GM23248 (cell line): Measurements from ENCODE around the gene KCNQ4. TPM values are rescaled to one million over a fixed set of nuclear protein-coding genes. Genes with fewer than 3 reads are reported as not detected.

Experiments
- DNase-seq: peaks from one replicate; pipeline ENCODE4 v3.0.0-alpha.2; 2015
- H2AFZ ChIP-seq: fragments of 200-600 bp; sonication (generic); 2 replicates; pipeline ENCODE4 v1.6.1; 2016; ENCODE audit warnings: antibody characterized with exemption
- H3F3A ChIP-seq: fragments of 200-600 bp; sonication (generic); 2 replicates; pipeline ENCODE4 v1.6.1; 2016; ENCODE audit warnings: mild to moderate bottlenecking, antibody characterized with exemption, mixed run types; ENCODE audit not compliant: insufficient read depth
- H3K27ac ChIP-seq: fragments of 200-600 bp; sonication (generic); 2 replicates; pipeline ENCODE4 v1.5.1; 2016; ENCODE audit warnings: mild to moderate bottlenecking
- H3K27me3 ChIP-seq: fragments of 200-600 bp; sonication (generic); replicated peaks from 2 replicates; pipeline ENCODE4 v1.6.1; 2016; ENCODE audit warnings: mild to moderate bottlenecking; ENCODE audit not compliant: insufficient read depth
- H3K36me3 ChIP-seq: fragments of 200-600 bp; sonication (generic); 2 replicates; pipeline ENCODE4 v1.6.1; 2016; ENCODE audit warnings: low read depth, mild to moderate bottlenecking
- H3K4me1 ChIP-seq: fragments of 200-600 bp; sonication (generic); 2 replicates; pipeline ENCODE4 v1.6.1; 2016; ENCODE audit warnings: mild to moderate bottlenecking; ENCODE audit not compliant: insufficient read depth
- H3K4me2 ChIP-seq: fragments of 200-600 bp; sonication (generic); one replicate; pipeline ENCODE4 v1.6.1; 2016; ENCODE audit warnings: mild to moderate bottlenecking; ENCODE audit not compliant: unreplicated experiment
- H3K4me3 ChIP-seq: fragments of 200-600 bp; sonication (generic); 2 replicates; pipeline ENCODE4 v1.5.1; 2016; ENCODE audit warnings: mild to moderate bottlenecking
- H3K79me2 ChIP-seq: fragments of 200-600 bp; sonication (generic); 2 replicates; pipeline ENCODE4 v1.6.1; 2016; ENCODE audit warnings: mild to moderate bottlenecking; ENCODE audit not compliant: insufficient read depth
- H3K9ac ChIP-seq: fragments of 200-600 bp; sonication (generic); 2 replicates; pipeline ENCODE4 v1.6.1; 2016; ENCODE audit warnings: mild to moderate bottlenecking
- H3K9me2 ChIP-seq: fragments of 200-600 bp; sonication (generic); 2 replicates; pipeline ENCODE4 v1.6.1; 2016; ENCODE audit warnings: mixed run types, mild to moderate bottlenecking, moderate library complexity; ENCODE audit not compliant: insufficient read depth
- H3K9me3 ChIP-seq: fragments of 200-600 bp; sonication (generic); one replicate; pipeline ENCODE4 v1.6.1; 2017; ENCODE audit warnings: low read depth
- H4K20me1 ChIP-seq: fragments of 200-600 bp; sonication (generic); 2 replicates; pipeline ENCODE4 v1.6.0; 2016; ENCODE audit not compliant: insufficient read depth
- EZH2 ChIP-seq: fragments of 200-600 bp; sonication (generic); IDR thresholded peaks from 2 replicates; pipeline ENCODE4 v1.6.1; 2018; ENCODE audit warnings: antibody characterized with exemption, mild to moderate bottlenecking; ENCODE audit not compliant: insufficient read depth, poor library complexity, severe bottlenecking
- EZH2phosphoT487 ChIP-seq: fragments of 200-600 bp; sonication (generic); IDR thresholded peaks from 2 replicates; pipeline ENCODE4 v1.6.1; 2018; ENCODE audit warnings: antibody characterized with exemption, moderate library complexity, mild to moderate bottlenecking, low read depth; ENCODE audit not compliant: insufficient read depth
- WGBS, 2 experiments: methylation state at CpG; one replicate each; pipeline ENCODE4 v1.1.6; 2015 to 2017; ENCODE audit warnings: low lambda C conversion rate in 2 of 2, low coverage in 1 of 2; ENCODE audit errors: missing lambda C conversion rate in 2 of 2; 5-methylcytosine and 5-hydroxymethylcytosine counted together
- in situ Hi-C: fragments of 300-500 bp; cut with MboI; formaldehyde crosslinking; loops from 2 replicates; pipeline ENCODE4 v1.15.0; 2020
- microRNA counts: library from miRNA; unstranded; fragments of <30 nt; microRNA quantifications from one replicate; lab custom pipeline; 2016
- microRNA-seq: library from miRNA; unstranded; fragments of <30 nt; microRNA quantifications from one replicate; pipeline ENCODE4, GENCODE V29; 2016; ENCODE audit warnings: borderline number of aligned reads
- polyA plus RNA-seq: library from polyadenylated mRNA; unstranded; fragments of >200 nt; fragmentation: Nextera tagmentation; extraction: Ambion mirVana; gene quantifications from 2 replicates; pipeline ENCODE4 v1.2.1, GENCODE V29; 2016
- small RNA-seq: library from RNA; depleted of rRNA; stranded (forward); fragments of <200 nt; gene quantifications from one replicate; pipeline ENCODE3, GENCODE V24; 2014; ENCODE audit warnings: low read depth, low replicate concordance
- total RNA-seq: library from RNA; depleted of rRNA; stranded (reverse); fragments of >200 nt; shearing (Covaris generic); gene quantifications from 2 replicates; pipeline ENCODE4 v1.2.3, GENCODE V29; 2014; rRNA removed

The KCNQ4 gene
- total and polyA plus RNA-seq, 2 experiments from 2014 or later, result not detected

DNA sequence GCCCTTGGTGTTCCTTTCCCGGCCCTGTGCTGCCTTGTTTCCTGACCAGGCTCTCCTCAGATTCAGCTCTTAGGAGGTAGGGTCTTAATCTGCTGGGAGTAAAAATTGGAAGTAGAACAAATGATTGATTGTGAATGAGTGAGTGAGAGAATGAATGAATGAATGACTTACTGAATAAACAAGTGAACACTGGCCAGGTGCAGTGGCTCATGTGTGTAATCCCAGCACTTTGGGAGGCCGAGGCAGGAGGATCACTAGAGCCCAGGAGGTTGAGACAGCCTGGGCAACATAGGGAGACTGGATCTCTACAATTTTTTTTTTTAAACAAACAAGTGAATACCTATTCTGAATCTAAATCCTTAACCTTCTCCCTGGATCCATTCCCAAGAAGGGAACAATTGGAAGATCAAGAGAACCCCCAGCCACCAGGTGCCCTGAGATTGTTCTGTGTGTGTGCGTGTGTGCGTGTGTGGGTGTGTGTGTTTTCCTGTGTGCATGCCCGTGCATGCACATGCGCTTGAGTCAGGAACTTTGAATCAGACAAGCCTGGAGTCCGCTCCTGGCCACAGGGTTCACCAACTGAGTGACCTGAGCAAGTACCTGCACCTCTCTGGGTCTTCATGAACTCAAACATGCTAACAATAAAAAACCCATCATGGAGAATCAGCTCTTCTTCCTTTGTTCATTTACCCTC is 102.9 kb downstream of the KCNQ4 start:
- in situ Hi-C loops, result no loop called here
- H3K27ac ChIP-seq, result no peak overlapping the region
- no peak for DNase-seq
- no peaks in the 10 kb centered on the region for H4K20me1 ChIP-seq
- H3K79me2 ChIP-seq, result no peaks in the 10 kb centered on the region
- no peaks in the 10 kb centered on the region for H3K27me3 ChIP-seq
- H3K9me2 ChIP-seq, result no peaks in the 10 kb centered on the region
- TF ChIP-seq EZH2 (no peak), EZH2phosphoT487 (no peak)
- no peak overlapping the region for H3K4me2 ChIP-seq
- 84% methylated on average over 7 of the region's 7 CpGs for WGBS, 2 experiments
- no peaks in the 10 kb centered on the region for H3K36me3 ChIP-seq
- no peaks in the 10 kb centered on the region for H3F3A ChIP-seq
- H3K9ac ChIP-seq, result no peak overlapping the region
- no peak overlapping the region for H2AFZ ChIP-seq
- no peaks in the 10 kb centered on the region for H3K4me1 ChIP-seq
- no peaks in the 10 kb centered on the region for H3K9me3 ChIP-seq
- no peak overlapping the region for H3K4me3 ChIP-seq

DNA sequence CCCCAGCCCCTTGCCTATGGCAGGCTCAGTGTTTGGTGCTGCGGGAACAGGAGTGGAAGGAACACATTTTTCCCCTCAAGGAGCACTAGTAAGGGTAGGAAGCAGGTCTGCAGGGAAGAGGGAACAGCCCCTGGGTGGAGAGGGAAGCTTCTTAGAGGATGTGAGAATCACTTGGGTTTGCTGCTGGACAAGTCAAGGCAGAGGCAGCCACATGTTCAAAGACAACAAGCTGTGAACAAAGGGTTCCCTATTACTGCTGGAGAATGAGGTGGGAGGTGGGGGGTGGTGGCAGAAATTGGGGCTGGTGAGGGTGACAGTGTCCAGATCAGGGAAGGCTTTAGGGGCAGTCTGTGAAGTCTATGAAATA is 103.4 kb downstream of the KCNQ4 start:
- 100% methylated on average over 1 of the region's 1 CpG for WGBS, 2 experiments
- H3K4me3 ChIP-seq, result no peak overlapping the region
- H2AFZ ChIP-seq, result no peak overlapping the region
- DNase-seq, result no peak
- H3K27ac ChIP-seq, result no peak overlapping the region
- TF ChIP-seq EZH2phosphoT487 (no peak), EZH2 (no peak)
- H3K36me3 ChIP-seq, result no peaks in the 10 kb centered on the region
- no peak overlapping the region for H3K4me2 ChIP-seq
- H3K9ac ChIP-seq, result no peak overlapping the region
- no peaks in the 10 kb centered on the region for H3F3A ChIP-seq
- no peaks in the 10 kb centered on the region for H3K9me3 ChIP-seq
- no peaks in the 10 kb centered on the region for H3K4me1 ChIP-seq
- no peaks in the 10 kb centered on the region for H3K27me3 ChIP-seq
- H3K79me2 ChIP-seq, result no peaks in the 10 kb centered on the region
- in situ Hi-C loops, result no loop called here
- H3K9me2 ChIP-seq, result no peaks in the 10 kb centered on the region
- no peaks in the 10 kb centered on the region for H4K20me1 ChIP-seq

DNA sequence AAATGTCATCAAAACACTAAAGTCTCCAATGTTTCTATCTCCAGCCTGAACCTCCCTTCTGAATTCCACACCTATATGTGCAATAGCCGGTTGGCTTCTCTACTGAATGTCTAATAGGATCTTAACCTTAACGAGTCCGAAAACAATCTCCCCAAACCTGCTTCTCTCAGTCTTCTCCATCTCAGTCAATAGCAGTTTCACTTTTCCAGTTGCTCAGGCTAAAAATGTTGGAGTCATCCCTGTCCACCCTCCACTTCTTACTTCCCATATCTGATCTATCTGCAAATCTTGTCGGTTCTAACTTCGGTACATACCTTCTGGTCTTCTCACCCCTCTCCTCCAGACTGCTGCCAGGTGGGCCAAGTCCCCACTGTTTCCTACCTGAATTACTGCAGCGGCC is 104.1 kb downstream of the KCNQ4 start:
- Histone ChIP-seq H4K20me1 (no peaks in the 10 kb centered on the region), H3K9me2 (no peaks in the 10 kb centered on the region), H3F3A (no peaks in the 10 kb centered on the region), H2AFZ (no peak overlapping the region), H3K27me3 (no peaks in the 10 kb centered on the region), H3K36me3 (no peaks in the 10 kb centered on the region), H3K79me2 (no peaks in the 10 kb centered on the region), H3K27ac (no peak overlapping the region), H3K9me3 (no peaks in the 10 kb centered on the region), H3K4me3 (no peak overlapping the region), H3K9ac (no peak overlapping the region), H3K4me1 (no peaks in the 10 kb centered on the region), H3K4me2 (no peak overlapping the region)
- TF ChIP-seq EZH2phosphoT487, result no peak
- TF ChIP-seq EZH2, result no peak
- no peak for DNase-seq
- in situ Hi-C loops, result no loop called here
- 89 to 93% methylated on average over 6 of the region's 6 CpGs for WGBS, 2 experiments

MicroRNA genes within 50 kb of the gene (microRNA counts, 767-probe panel; counts per million panel counts)
- 447 counts per million, percentile 86 among the panel's probes with 10 or more counts for microRNA hsa-miR-30c-5p (lab: Ali Mortazavi, UCI)
- 447 counts per million, percentile 86 among the panel's probes with 10 or more counts for microRNA hsa-miR-30e-5p (lab: Ali Mortazavi, UCI)

Small RNA genes lying within 50 kb of the gene (microRNA-seq; reads per million reads assigned to microRNA genes)
- gene MIR30C1 (72.6 reads per million, percentile 45 among the genes with 10 or more reads in this experiment), gene MIR30E (2,231 reads per million, percentile 83 among the genes with 10 or more reads in this experiment)

Small RNA genes lying within 50 kb of the gene (small RNA-seq; reads per million reads assigned to genes)
- gene MIR30C1, result 0.37 reads per million
- 30.5 reads per million, percentile 91 among the genes with 10 or more reads in this experiment for gene MIR30E
- not detected for gene RN7SL326P

Other genes with a start within 250 kb of the KCNQ4 start
- gene RIMS3, start 118.1 kb upstream of the KCNQ4 start, total RNA-seq, result 0.25 TPM in 1 of 2 replicates, not detected in the other
- 0.08 and 0.18 TPM in 2 replicates for gene RIMS3, start 118.1 kb upstream of the KCNQ4 start, polyA plus RNA-seq
- 23.7 and 24.5 TPM in 2 replicates for gene NFYC, start 92.1 kb upstream of the KCNQ4 start, total RNA-seq
- 28.3 and 33.1 TPM in 2 replicates for gene NFYC, start 92.1 kb upstream of the KCNQ4 start, polyA plus RNA-seq
- gene CITED4, start 78.6 kb downstream of the KCNQ4 start, total RNA-seq, result not detected in 2 replicates
- gene CITED4, start 78.6 kb downstream of the KCNQ4 start, polyA plus RNA-seq, result 0.19 TPM in 1 of 2 replicates, not detected in the other
- 19.8 and 20.9 TPM in 2 replicates for gene CTPS1, start 195.9 kb downstream of the KCNQ4 start, total RNA-seq
- gene CTPS1, start 195.9 kb downstream of the KCNQ4 start, polyA plus RNA-seq, result 29.0 and 30.3 TPM in 2 replicates
- 0.11 TPM in 1 of 2 replicates, not detected in the other for gene SLFNL1, start 237.9 kb downstream of the KCNQ4 start, total RNA-seq
- gene SLFNL1, start 237.9 kb downstream of the KCNQ4 start, polyA plus RNA-seq, result 0.21 TPM in 1 of 2 replicates, not detected in the other